Fibroblast of peridontal ligament (primary cell): Measurements from ENCODE around the gene NOTCH3.
A peak's percentile ranks its signal among the peaks of the same experiment; 100 is the strongest.

Experiments
- DNase-seq: peaks from one replicate; pipeline ENCODE4 v3.0.0-alpha.2; 2010; ENCODE audit errors: extremely low read depth

Gene NOTCH3

DNA sequence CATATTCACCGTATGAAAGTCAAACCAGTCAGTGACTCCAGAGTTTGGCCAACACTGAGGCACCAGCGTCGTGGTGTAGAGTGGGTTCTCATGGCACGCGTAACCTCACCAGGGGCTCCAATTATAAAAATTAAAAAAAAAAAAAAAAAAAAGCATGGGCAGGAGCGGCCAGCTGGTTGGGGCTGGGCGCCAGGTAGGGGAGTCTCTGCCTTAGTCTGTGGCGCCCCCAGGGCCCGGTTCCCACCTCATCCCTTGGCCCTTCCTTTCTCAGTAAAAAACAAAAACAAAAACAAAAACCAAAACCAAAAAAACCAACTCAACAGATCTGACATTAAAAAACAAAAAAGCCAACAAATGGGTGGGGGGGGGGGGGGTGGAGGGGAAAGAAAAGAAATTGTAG, 36.1 kb upstream of the NOTCH3 start:
- DNase-seq, result no peak

DNA sequence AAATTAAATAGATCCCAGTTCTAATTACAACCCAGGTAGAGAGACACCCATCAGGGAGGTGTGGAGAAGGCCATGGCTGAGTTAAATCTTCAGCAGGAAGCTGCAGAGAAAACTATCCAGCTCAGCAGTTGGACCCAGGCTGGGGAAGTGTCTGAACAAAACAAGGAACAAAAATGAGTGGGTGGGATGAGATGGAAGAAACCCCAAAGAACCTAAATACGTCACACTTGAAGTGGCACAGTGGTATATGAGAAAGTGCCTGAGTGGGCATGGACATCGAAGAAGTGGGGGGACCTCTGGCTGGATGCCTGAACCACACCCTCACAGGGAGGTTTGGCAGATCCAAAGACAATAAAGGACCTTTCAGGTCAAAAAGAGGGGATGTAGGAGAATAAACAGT, 35.0 kb upstream of the NOTCH3 start:
- DNase-seq, result no peak

DNA sequence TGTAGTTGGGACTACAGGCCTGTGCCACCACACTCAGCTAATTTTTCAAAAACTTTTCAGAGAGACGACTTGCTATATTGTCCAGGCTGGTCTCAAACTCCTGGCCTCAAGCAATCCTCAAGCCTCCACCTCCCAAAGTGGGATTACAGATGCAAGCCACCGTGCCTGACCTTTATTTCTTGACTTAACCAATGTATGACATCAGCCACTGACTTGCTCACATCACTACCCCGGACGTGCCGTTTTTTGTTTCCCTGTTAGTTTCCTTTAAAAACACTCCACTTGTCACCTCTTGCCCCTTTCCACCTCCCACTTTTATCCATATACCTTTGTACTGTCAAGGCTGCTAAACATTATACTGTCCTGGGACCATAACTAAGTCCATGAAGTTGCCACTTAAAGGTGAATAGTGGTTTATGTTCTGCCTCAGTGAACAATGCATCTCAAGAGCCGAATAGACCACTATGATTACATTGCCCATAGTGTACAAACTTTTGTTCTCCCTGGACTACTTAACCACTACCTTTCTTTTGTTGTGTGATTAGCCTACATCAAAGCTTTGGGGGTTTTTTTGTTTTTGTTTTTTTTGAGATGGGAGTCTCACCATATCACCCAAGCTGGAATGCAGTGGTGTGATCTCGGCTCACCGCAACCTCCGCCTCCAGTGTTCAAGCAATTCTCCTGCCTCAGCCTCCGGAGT, 33.8 kb upstream of the NOTCH3 start:
- peak; percentile 29 for DNase-seq

DNA sequence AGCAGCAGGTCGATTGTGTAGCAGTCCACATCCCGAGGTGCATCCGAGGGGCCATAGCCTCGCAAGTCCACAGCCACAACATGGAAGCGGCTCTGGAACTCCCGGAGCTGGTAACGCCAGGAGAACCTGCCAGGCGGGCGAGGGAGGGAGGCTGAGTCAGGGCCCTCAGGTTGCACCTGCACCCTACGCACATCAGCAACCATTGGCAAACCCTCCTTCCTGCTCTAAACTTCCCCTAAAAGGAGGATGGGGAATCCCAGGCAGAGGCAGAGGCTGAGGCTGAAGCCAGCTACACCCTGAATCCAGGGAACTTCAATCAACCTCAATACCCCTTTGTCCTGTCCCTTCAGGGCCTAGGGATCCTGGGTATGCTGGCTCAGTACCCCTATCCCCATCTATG, 30.5 kb upstream of the NOTCH3 start:
- no peak for DNase-seq

DNA sequence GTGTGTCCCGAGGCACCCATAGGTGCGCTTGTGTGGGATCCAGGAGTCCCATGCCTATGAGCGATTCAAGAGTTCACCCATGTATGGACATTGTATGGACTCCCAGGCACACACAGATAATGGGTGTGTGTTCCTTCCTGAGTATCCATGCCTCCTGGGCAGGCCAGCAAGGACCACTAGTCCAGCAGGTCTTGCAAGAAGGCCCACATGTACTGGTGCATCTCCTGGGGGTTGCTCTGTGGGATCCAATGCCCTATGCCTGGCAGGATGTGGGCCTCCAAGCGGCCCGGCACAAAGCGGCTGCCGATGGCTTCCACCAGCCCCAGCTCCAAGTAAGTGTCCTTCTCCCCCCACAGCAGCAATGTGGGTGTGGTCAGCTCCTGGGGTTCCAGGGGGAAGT, 26.5 kb upstream of the NOTCH3 start:
- DNase-seq, result no peak

DNA sequence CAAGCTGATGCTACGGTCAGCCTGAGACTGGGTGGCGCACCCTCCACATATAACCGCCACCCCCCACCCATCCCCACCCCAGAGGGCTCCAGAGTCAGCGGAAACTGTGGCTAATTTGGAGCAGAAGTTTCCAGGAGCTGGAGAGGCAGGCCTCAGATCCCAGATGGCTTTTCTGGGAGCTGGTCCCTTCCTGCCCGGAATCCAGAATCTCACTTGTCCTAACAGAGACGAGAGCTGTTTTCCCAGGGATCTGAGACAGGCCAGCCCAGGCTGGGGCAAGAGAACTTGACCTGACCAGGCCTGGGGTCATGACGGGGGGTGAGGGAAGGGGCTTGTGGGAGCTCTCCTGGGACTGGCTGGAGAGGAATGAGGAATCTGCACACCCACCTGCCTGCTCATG, 25.0 kb upstream of the NOTCH3 start:
- no peak for DNase-seq

DNA sequence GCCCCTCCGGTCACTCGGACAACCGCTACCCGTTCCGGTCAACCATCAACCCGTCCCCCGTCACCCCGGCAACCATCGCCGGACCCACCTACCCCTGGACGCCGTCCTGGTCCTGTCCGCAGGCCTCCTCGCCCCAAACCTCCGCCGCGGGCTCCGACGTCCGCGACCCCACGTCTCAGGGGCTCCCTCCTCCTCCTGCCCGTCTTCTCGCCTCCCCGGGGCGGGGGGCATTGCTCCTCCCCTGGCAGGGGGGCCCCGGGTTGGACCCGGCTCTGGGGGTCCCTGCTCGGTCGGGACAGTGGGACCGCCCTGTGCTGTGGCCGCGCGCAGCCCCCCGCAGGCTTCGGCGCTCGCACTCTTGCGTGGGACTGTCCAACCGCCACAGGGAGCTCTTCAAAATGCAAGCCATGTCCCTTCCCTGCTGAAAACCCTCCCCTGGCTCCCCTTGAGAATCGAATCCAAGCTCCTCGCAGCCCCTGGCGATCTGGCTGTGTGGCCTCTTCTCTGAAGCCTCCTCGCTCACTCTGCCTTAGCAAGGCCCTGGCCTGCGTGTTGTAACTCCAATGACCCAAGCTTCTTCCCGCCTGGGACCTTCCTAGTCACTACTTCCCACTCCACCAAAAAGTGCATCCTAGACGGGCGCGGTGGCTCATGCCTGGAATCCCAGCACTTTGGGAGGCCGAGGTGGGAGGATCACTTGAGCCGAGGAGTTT, 23.0 kb upstream of the NOTCH3 start:
- no peak for DNase-seq

DNA sequence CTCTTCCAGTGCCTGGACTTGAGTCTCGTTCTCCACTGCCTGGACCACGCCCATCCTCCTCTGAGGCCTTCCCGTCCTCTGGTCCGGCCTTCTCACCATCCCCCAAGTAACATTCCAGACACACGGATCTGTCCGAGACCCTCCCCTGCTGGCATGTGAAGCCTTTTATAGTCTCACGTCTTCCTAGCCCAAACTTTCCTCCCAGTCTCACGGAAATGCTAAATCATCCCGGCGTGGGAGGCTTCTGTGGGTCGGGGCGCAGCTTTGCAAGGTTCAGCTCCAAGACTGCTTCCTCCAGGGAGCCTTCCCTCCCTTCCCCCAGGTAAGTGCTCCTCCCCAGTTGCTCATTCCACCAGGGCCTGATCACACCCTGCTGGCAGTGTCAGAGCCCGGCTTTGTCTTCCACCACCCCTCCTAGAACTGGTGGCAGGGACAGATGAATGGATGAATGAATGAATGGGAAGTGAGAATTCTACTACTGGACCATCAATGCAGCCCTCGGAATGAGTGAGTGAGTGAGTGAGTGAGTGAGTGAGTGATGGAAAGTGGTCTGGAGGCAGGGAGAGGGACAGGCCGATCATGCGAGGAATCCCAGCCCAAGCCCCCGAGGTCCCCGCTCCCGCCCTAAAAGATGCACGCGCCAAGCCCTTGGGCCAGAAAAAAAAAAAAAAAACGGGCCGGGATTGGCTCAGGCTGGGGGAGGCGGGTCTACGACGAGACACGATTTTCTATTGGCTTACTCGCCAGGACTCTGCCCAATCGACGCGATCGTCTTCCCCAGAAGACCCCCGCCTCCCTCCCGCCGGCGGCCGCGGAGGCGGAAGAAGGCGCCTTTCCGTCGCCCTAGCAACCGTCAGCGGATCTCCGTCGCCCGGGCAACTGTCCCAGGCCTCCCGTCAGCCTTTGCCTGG, 22.2 kb upstream of the NOTCH3 start:
- DNase-seq, result peak; percentile 94

DNA sequence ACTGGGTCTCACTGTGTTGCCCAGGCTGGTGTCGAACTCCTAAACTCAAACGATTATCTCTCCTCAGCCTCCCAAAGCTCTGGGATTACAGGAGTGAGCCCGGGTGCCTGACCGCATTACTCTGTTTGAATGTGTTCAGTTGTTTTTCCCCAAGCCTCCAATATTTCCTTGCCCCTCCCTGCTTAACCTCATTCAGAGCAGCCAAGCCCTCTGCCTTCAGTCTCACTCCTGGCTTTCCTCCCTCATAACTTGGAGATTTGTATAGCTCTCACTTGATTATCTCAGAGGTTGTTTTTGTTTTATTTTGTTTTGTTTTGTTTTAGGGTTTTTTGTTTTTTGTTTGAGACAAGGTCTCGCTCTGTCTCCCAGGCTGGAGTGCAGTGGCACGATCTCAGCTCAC, 20.0 kb upstream of the NOTCH3 start:
- DNase-seq, result peak; percentile 47

DNA sequence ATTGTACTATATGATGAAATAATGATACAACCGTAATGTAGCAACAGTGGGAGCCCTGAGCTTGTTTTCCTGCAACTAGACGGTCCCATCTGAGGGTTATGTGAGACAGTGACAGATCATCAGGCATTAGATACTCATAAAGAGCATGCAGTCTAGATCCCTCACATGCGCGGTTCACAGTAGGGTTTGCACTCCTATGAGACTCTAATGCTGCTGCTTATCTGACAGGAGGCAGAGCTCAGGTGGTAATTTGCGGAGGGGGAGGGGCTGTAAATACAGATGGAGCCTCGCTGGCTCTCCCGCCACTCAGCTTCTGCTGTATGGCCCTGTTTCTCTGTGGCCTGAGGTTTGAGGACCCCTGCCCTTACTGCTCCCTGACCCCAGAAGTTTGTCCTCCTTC, 17.7 kb upstream of the NOTCH3 start:
- no peak for DNase-seq

DNA sequence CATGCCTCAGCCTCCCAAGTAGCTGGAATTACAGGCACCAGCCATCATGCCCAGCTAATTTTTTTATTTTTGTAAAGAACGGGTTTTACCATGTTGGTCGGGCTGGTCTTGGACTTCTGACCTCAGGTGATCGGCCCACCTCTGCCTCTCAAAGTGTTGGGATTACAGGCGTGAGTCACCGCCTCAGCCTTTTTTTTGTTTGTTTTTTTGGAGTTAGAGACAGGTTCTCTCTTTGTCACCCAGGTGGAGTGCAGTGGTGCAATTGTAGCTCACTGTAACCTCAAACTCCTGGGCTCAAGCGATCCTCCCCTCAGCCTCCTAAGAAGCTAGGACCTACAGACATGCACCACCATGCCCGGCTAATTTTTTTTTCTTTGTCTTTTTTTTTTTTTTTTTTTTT, 15.6 kb upstream of the NOTCH3 start:
- DNase-seq, result no peak

DNA sequence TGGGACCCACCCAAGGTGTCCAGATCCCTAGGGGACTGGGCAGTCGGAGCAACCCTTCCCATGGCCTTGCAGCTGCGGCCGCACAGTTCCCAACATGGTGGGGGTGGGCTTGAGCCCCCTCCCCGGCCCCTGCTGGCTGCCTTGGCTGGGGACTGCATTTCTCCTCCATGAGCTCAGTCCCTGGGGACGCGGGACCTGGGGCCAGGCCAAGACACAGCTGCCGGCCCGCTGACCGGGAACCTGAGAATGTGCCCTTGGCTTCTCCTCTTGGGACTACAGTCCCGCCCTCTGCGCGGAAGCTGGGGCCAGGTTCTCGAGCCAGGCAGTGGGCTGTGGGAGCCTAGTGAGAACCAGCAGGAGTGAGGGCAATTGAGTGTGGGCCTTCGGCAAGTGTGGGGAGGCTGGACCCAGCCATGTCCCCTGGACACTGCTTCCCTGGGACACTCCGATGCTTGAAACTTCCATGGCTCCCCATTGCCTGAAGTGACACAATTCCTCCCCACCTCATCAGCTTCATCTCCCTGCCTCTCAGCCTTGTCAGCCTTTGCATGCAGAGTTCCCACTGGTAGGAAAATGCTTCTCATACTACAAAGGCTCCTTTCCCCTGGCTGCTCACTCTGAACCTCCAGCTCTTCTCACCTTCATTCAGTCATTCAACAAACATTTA, 13.1 kb upstream of the NOTCH3 start:
- peak; percentile 51 for DNase-seq

DNA sequence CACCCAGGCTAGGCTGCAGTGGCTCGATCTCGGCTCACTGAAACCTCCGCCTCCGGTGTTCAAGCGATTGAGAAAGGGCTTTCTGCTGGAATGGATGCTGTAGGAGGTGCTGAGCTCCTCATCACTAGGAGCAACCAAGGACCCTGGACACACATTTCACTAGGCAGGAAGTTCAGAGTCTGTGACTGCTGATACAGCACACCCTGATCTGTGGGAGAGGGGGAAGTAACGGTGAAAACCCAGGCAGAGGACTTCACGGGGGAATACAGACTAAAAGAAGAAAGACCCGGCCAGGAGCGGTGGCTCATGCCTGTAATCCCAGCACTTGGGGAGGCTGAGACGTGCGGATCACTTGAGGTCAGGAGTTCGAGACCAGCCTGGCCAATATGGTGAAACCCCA, 11.9 kb upstream of the NOTCH3 start:
- DNase-seq, result no peak

DNA sequence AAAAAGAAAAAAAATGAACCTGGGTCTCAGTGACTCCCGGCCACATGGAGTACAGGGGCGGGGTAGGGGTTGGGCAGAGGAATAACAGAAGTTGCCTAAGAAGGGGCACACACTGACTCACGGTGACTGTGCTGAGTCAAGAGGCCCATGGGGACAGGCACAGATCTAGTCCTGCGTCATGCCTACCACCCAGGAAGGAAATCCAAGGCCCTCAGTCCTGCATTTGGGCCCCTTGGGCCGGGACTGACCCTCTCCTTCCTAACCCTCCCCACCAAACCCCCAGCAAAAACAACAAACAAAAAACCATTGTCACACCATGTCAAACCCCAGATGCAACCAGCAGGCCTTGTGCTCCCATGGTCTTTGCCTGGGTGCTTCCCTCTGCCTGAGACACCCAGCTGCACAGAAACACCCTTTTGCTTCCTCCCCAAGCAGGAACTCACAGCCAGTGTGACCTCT, 9.6 kb upstream of the NOTCH3 start:
- DNase-seq, result peak; percentile 82

DNA sequence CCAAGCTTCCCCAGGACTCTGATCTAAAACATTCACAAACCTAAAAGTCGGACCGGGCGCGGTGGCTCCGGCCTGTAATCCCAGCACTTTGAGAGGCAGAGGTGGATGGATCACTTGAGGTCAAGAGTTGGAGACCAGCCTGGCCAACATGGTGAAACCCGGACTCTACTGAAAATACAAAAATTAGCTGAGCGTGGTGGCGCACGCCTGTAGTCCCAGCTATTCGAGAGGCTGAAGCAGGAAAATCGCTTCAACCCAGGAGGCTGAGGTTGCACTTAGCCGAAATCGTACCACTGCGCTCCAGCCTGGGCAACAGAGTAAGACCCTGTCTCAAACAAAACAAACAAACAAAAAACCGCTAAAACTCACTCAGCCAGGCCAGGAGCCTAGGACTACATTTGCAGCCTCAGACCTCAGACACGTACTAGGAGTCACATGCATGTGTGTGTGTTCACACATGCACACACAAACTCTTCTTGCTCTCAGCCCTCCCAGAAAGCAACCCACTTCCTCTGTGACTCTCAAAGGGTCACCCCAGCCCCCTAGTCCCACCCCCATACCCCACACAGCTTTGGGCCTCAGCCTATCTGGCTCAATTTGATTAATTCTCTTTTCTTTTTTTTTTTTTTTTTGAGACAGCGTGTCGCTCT, 704 bp upstream of the NOTCH3 start:
- no peak for DNase-seq

DNA sequence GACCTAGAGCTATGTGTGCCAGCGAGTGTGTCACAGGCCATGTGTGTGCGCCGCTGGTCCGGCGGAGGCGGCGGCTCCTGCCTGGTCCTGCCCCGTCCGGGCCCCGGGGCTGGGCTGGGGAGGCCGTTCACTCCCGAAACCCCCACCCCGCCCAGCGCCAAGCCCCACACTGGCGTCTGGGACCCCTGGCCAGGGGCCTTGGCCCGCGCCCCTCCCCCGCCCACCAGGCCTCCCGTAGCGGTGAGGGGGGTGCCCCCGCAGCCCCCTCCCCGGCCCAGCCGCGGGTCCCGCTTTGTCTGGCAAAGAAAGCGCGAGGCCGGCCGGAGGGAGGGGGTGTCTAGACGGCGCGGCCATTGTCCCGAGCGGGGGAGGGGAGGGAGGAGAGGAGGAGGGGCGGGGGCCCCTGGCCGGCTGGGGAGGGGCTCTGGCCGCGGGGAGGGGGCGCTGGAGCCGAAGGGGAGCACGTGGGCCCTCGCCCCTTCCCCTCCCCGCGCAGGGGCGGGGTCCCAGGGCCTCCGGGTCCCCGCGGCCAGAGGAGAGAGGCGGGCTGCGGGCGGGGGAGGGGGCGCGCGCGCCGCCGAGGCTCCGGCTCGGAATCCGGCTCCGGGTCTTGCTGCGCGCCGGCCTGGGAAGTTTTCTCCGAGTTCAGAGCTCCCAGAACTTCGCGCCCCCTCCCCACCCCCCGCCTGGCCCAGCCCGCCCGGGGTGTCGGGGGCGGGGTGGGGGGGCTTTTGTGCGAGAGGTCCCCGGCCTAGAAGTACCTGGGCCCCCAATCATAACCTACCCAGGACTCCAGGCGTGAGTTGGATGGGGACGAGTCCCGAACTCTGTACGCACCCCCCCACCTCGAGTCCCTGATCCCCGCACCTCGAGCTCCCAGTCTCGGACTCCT, 888 bp downstream of the NOTCH3 start:
- DNase-seq, result no peak

DNA sequence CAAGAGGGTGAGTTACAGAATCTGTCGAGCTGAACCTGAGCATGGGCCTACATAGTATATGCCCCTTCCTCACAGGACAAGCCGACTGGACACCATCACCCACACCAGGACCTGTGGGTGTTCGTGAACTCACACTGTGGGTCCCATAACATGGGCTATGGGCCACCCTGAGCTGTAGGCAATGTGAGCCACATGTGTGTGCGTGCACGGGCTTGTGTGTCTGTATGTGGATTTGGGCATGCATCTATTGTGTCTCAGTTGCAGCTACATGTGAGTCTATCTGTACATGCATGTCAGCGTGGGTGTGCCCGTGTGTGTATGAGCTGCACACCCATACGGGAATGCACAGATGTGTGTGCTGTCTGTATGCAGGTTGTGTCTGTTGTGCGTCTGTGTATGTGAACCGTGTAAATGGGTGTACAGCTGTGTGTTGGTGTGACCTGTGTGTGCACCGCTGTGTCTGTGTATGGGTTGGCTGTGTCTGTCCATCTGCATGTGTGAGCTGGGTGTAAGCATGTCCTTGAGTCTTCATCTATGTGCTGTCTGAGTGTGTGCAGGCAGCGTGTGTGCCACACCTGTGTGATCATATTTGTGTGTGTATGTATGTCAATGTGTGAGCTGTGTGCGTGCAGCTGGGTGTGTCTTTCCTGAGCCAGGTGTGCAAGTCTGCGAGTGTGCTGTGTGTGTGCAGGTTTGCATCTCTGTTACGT, 1.7 kb downstream of the NOTCH3 start:
- no peak for DNase-seq

DNA sequence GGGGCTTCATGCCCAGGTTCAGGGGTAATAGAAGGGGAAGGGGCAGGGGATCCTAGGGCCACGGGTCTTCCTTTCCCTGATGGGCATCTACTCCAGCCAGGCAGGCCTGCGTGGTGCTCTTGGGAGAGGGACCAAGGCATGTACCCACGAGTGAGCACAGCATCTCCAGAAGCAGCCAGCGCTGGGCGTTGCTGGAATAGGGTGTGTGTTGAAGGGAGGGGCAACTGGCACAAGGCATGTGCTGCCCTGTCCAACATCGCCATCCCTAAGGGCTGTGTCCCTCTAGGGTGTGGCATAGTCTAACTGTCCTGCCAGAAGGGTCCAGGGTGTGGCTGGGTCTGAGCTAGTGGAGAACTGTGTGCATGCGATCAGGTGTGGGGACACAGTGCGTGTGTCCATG, 2.9 kb downstream of the NOTCH3 start:
- DNase-seq, result no peak

DNA sequence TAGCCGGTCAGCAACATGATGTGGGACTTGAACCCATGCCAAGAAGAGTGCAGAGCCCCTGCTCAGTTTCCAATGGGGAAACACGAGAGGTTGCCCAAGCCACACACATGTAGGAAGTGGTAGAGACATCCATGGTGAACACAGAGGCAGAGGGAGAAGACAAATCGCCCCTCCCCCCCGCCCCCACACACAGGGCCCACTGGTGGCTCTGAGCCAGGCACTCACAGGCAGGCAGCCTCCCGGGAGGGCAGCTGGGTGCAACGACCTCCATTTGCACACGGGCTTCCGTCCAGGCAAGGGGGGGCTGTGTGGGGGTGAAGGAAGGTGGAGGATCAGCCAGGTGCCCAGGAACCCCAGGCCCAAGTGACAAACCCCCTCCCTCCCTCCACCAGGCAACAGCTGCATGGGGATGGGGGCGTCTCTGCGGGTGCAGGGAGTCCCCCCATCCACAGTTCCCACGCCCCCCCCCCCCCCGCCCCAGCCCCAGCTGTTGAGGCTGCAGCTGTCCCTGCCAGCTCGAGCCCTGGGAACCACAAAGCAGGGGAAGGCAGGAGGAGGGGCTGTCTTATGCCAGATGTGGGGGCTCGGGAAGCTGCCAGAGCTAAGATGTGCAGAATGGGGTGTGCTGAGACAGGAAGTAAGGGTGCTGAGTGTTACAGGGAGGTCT, 3.4 kb downstream of the NOTCH3 start:
- DNase-seq, result peak; percentile 40
